Gastroesophageal sphincter (tissue), 3 donors: ENCODE measurements around the gene DCAF5.

Experiments used
- CTCF ChIP-seq, 4 experiments: fragments of 200-600 bp in 2 of 4; fragments of 450-650 bp in 2 of 4; sonication (generic) in 1 of 4; IDR thresholded peaks; one replicate each; pipeline ENCODE4 v1.5.1; 2017 to 2019; ENCODE audit warnings: antibody characterized with exemption in 4 of 4, mild to moderate bottlenecking in 2 of 4, moderate library complexity in 2 of 4
- POLR2A ChIP-seq, 2 donors: fragments of 450-650 bp; IDR thresholded peaks; one replicate each; pipeline ENCODE4 v1.6.1; 2017; ENCODE audit warnings: antibody characterized with exemption in 2 of 2, mild to moderate bottlenecking in 2 of 2, moderate library complexity in 1 of 2

- TF ChIP-seq CTCF (IDR thresholded peaks at IDR 0.05) (no peak), POLR2A (IDR thresholded peaks at IDR 0.05) (no peak)
These were observed 86.3 kb downstream of the DCAF5 start for GRCh38 chr14:69066396-69067171.
